GM12873 (cell line): ENCODE measurements around the gene ZNF765.
A peak's percentile ranks its signal among the peaks of the same experiment; 100 is the strongest.

Experiments
- CTCF ChIP-seq: IDR thresholded peaks from 2 replicates; pipeline ENCODE4 v1.5.1; 2012; ENCODE audit warnings: low read depth, mild to moderate bottlenecking, moderate library complexity, low read length, control low read depth; ENCODE audit not compliant: insufficient read depth; ENCODE audit errors: missing control alignments

ZNF765 gene

GRCh38 chr19:53394974-53395839 lies at the start of gene ZNF765:
ZNF765 (plus strand) TSS chr19:53395149; CDS start chr19:53398016, 2,867 bp downstream.
- TF ChIP-seq CTCF: peak; percentile 45

- TF ChIP-seq CTCF: no peak
Measured at GRCh38 chr19:53355739-53356138, 39.2 kb upstream of the ZNF765 start.

GRCh38 chr19:53357821-53358581 lies 36.9 kb upstream of the ZNF765 start:
- TF ChIP-seq CTCF: no peak

GRCh38 chr19:53365134-53365898 lies 29.6 kb upstream of the ZNF765 start, which contains the start of gene ZNF525:
ZNF525 (plus strand) TSS chr19:53365705; CDS start chr19:53372282, 6,577 bp downstream.
- TF ChIP-seq CTCF: no peak

- no peak for TF ChIP-seq CTCF
Measured at GRCh38 chr19:53365899-53366493, 29.0 kb upstream of the ZNF765 start.

- no peak for TF ChIP-seq CTCF
Measured at GRCh38 chr19:53372196-53372595, 22.8 kb upstream of the ZNF765 start.
